ENCODE data around the gene PSMD10.

DNA sequence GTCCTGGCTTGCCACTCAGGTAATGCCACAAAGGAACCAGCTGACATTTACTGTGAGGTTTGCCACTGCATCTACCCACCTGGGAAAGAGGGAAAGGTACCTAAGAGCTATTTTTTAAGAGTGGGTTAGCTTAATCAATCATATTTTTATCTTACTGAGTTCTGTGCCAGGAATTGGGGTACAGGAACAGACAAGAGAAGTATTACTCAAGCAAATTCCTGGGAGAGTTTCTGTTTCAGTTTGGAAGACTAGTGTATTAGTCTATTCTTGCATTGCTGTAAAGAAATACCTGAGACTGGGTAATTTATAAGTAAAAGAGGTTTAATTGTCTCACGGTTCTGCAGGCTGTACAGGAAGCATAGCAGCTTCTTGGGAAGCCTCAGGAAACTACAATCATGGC, 23.2 kb downstream of the PSMD10 start:
- TF ChIP-seq CTCF (IDR thresholded peaks at IDR 0.05; ENCODE audit: insufficient read depth, low read length, poor library complexity, severe bottlenecking), result no peak
- TF ChIP-seq EZH2phosphoT487 (conservative IDR thresholded peaks at IDR 0.05; ENCODE audit: low read length), result no peak
